SH-SY5Y (cell line): ENCODE data around the gene SRXN1.

Source experiments
- GATA2 ChIP-seq: IDR thresholded peaks from 2 replicates; pipeline ENCODE4 v1.6.1; 2011; ENCODE audit warnings: mild to moderate bottlenecking, low read depth, low read length
- GATA3 ChIP-seq: IDR thresholded peaks from 2 replicates; pipeline ENCODE4 v1.6.1; 2011; ENCODE audit warnings: low read depth, mild to moderate bottlenecking, low read length, moderate library complexity

SRXN1 gene

DNA sequence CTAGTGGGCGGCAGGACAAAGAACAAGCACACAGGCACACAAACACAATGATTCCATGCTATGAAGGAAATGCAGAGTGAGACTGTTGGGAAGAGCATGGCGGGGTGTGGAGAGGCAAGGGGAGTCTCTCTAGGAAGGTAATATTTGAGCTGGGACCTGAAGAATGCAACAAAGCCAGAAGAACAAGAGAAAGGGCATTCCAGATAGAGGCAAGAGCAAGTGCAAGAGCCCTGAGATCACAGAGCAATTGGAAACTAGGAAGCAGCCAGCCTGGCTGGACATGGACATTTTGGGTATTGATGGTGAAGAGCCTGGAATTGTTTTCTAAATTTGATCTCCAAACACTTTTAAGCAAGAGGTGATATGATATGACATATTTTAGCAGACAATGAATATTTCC is 15.4 kb downstream of the SRXN1 start:
- TF ChIP-seq GATA2 (no peak), GATA3 (no peak)

DNA sequence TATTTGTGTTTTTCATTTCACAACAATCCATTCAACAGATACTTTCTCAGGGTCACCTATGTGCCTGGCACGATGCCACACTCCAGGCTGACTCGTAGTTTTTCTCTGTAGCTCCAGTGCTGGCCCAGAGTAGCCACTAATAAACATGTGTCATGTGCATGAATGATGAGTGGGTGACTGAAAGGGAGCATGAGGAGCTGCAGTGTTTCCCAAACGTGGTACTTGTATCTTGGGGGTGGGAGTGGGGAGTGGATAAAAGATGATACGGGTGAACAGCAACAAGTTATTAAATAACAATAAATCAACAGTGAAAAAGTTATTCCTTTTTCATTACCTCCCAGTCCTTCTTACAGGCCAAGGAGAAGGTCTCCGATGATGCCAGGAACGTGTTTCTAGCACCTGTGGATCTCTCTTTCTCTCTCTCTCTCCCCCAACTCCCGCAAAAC is 17.1 kb downstream of the SRXN1 start:
- TF ChIP-seq GATA3 (no peak), GATA2 (no peak)

DNA sequence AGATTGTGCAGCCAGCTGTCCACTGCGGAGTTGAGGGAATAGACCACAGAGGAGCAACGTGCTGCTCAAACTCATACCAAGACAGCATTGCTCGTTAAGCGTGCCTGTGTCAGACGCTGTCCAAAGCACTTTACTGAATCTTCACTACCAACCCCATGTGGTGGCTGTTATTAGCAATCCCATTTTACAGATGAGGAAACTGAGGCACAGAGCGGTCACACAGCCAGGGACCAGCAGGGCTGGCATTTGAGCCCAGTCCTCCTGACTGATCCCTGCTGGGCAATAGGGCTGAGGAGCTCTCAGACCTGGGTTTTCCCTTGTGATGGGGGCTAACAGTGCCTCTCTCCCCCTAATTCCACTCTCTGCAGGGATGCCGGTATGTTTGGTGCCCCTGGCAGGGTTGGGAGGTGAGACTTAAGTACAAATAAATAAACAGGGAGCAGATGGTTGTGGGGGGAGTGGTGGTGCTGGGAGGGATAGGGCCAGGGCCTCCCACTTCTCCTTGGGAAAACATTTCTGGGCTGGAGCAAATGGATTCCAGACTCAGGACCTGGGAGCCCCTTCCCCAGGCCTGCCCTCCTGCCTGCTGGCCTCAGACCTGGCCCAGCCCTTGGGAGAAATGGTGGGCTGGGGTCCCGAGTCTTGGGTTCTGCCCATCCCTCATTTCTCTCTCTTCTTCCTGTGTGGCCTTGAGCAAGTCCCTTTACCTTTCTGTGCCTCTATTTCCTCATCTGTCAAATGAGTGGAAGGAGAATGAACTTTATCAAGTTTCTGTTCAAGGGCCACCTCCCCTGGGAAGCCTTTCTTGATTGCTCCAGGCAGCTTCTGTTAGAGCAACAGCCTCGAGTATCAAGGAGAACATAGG is 17.7 kb downstream of the SRXN1 start:
- TF ChIP-seq GATA3 (no peak), GATA2 (no peak)

DNA sequence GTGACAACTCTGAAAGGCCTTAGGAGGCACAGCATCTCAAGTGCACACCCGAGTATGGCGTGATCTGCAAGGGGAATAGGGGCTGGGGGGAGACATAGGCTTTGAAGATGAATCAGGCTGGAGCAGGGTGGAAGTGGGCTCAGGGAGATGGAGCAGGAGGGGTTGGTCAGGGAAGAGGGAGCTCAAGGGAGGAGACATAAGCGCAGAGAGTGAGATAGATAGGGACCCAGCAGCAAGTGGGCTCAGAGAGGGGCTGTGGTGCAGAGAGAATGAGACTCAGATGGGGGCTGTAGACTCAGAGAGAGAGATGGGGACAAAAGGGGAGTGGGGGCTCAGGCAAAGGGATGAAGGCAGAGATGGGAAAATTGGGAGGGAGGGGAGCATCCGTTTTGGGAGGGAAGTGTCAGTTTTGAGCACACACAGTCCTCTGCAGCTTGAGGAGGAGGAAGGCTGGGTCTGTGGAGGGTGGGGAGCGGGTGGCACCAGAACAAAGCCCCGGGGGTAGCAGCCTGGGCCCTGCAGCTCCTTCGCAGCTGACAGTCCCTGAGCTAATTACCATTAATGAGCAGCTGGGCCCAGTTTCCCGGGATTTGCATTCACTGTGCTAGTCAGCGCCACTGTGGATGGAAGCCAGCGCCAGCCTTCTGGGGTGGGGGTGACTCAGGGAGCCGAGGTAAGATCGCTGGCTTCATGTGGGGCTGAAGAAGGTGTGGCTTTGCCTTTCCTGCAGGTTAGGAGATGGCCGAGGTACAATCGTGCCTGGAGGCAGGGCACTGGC is 18.7 kb downstream of the SRXN1 start:
- TF ChIP-seq GATA3: no peak
- no peak for TF ChIP-seq GATA2

DNA sequence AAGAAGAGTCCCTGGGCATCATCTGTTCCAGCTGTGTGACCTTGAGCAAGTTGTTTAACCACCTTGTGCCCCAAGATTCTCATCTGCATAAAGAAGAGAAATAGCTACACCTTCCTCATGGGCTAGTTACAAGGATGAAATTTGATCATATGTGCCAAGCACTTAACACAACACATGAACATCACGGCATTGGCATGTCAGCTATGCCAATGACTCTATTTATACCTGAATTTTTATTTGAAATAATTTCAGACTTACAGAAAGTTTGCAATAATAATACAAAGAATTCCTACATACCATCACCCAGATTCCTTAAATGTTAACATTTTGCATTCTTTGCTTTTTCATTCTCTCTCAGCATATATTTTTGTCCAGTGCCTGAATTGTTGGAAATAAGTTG is 21.9 kb downstream of the SRXN1 start:
- no peak for TF ChIP-seq GATA2
- no peak for TF ChIP-seq GATA3

DNA sequence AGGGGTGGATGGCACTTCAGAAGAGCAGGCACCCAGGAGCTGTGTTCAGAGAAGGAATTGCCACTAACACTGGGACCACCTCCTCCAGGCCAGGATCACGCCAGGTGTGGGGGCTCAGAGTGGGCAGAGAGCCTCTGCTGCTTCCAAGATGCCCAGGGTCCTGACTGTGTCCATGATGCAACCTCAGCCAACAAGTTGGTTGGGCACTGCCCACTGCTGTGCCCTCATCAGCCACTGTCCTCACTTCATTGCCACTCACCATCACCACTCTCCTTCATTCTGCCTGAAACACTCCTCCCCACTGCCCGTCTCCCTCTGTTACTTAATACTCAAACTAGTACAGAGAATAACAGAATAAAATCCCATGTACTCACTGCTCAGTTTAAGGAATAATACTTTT is 26.4 kb downstream of the SRXN1 start:
- TF ChIP-seq GATA2 (no peak), GATA3 (no peak)

DNA sequence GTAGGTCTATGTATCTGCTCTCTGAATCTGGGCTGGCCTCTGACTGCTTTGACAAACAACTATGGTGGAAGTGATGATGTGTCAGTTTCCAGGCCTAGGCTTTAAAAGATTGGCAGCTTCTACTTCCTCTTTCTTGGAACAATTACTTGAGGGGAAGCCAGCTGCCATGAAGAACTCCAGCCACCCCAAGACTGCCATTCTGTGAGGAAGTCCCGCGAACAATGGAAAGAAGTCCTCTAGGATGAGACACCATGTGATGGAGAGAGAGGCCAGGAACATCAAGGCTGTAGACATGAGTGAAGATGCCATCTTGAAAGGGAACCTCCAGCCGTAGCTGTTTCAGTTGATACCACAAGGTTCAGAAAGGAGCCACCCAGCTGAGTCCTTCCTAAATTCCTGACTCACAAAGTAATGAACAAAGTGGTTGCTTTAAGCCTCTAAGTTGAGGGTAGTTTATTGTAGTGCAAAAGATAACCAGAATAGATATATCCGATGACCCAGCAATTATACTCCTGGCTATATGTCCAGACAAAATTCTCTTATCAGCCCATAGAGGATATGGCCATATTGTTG is 27.6 kb downstream of the SRXN1 start:
- no peak for TF ChIP-seq GATA2
- TF ChIP-seq GATA3: no peak

DNA sequence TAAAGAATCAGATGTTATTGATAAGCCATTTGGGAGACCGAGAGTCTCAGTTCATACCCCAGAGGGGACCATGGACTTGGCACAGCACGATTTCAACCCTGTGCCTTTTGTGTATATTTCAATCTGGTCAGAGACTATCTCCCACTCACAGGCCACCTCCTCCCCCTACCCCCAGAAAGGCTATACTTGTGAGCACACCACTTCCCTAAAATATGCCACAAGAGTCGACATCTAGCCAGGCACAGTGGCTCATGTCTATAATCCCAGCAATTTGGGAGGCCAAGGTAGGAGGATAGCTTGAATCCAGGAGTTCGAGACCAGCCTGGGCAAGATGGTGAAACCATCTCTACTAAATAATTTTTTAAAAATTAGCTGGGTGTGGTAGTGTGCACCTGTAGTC is 29.3 kb downstream of the SRXN1 start:
- TF ChIP-seq GATA3 (no peak), GATA2 (no peak)

DNA sequence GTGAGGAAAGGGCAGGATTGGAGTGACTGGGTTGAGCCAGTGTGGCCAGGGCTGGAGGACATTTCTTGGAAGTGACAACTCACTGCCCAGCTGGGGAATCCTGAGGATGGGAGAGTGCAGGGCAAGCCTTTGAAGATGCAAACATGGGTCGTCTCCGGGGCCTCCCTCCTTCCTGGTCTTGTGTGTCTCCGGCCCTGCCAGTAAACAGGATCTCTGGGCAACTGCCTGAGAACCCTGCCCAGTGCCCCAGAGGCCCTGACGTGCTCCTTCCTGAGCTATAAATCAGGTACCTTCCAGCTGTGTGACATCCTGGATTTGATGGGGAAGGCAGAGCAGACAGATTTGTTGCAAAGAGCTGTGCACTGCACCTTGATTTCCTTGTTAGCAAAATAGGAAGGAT is 30.0 kb downstream of the SRXN1 start:
- TF ChIP-seq GATA3 (no peak), GATA2 (no peak)

DNA sequence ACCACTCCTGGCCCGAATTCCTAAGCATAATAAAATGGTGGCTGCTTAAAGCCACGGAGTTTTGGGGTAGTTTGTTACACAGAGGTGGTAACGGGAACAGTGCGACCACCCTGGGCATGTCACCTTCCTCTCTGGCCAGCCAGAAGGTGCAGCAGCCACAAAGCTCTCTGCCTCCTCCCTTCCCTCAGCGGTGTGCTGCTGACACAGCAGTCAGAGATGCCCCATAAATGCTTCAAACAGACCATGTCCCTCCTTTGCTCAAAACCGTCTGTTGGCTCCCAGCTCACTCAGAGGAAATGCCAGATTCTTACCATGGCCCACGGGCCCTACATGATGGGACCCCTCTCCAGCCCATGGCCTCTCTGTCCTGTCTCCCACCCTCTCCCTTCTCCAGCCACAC is 30.8 kb downstream of the SRXN1 start:
- TF ChIP-seq GATA3 (no peak), GATA2 (no peak)

DNA sequence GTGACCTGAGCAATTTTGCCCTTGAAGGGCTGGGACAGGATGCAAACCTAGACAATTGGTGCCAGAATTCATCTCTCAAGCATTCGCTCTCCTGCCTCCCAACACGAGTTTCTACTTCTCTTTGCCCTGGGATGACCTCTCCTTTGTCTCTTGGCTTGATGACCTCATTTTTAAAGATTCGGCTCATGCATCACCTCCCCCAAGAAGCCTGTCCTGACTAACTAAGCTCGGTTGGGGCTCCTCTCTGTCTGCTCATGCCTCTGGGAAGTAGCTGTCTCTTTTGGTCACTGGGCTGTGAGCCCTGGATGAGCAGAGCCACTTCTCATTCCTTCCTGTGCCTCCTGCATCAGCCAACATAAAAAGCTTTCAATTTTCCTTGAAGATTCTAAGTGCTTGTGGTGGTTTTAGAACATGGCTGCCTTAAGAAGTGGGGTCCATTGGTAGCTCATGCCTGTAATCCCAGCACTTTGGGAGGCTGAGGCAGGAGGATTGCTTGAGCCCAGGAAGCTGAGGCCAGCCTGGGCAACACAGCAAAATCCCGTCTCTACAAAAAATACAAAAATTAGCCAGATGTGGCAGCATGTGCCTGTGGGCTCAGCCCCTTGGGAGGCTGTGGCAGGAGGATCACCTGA is 31.8 kb downstream of the SRXN1 start:
- TF ChIP-seq GATA3 (no peak), GATA2 (no peak)

DNA sequence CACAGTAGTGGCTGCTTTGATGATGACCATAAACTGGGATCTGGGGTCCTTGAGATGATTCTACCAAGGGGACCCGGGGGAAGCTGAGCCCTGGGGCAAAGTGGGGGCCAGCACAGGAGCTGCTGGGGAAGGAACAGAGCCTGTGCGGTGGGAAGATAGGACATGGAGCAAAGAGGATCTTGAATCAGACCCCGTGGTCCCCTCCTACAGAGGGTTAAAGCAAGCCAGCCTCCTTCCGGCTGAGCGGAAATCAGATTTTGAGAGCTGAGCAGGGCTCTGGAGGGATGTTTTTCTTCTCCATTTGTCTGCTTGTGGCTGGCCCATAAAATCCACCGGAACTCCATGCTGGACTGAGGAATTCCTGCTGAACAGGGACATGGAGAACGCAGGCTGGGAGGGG is 32.8 kb downstream of the SRXN1 start:
- no peak for TF ChIP-seq GATA2
- TF ChIP-seq GATA3: no peak

DNA sequence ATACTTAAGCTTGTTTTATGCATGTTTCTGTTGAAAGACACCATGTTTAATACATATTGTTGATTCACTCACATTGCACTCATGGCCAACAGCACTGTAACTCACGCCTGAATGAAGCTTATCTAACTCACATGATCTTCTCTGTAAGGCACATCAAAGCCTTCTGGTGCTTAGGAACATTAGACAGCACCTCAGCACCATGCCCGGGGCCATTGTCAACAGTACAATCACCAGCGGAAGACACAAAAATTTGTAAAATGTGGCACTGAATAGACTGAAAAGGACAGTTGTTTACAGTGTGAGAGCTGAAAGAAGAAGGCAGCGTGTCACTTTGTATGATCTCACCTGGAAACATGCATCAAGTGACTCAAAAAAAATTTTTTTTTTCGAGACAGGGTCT is 34.0 kb downstream of the SRXN1 start:
- no peak for TF ChIP-seq GATA3
- no peak for TF ChIP-seq GATA2
